OCI-M2 (cell line): ENCODE data around the gene RNF135.
"Not testable (repeated sequence)": the region's sequence is repeated elsewhere in the genome, so short reads cannot be mapped to it uniquely, and the experiment has no call there.

Source experiments
- DNase-seq: peaks from one replicate; lab custom pipeline; 2025; ENCODE audit not compliant: unreplicated experiment; lab: John Stamatoyannopoulos, UW

Gene RNF135

DNA sequence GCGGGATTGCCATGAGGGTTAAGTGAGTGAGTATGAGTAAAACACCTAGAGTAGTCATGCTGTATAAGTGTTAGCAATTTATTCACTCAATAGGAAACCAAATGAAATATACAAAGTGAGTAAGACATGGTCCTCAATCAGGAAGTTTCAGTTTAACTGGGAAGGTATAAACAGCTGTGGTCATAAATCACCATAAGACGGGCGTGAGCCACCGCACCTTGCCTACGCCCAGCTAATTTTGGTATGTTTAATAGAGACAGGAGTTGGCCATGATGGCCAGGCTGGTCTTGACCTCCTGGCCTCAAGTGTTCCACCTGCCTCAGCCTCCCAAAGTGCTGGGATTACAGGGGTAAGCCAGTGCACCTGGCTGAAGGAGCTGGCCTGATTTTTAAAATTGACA lies 27.0 kb downstream of the RNF135 start:
- DNase-seq, result no peak

DNA sequence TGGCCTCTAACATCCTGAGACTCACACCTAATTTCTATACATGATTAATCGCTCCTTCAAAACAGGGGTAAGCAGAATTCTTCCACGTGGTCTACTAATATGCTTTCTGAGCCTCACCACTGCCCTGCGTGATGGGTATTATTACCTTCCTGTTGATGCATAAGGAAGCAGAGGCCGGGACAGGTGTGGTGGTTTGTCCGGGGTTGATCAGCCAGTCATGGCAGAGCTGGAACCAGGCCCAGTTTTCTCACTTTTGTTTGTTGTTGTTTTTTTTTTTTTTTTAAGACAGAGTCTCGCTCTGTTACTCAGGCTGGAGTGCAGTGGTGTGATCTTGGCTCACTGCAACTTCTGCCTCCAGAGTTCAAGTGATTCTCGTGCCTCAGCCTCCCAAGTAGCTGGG lies 31.2 kb downstream of the RNF135 start:
- DNase-seq, result no peak

- no peak for DNase-seq
Measured at GRCh38 chr17:31003225-31003866, 32.5 kb downstream of the RNF135 start.

- DNase-seq, result no peak
Measured at GRCh38 chr17:31004160-31004559, 33.3 kb downstream of the RNF135 start.

DNA sequence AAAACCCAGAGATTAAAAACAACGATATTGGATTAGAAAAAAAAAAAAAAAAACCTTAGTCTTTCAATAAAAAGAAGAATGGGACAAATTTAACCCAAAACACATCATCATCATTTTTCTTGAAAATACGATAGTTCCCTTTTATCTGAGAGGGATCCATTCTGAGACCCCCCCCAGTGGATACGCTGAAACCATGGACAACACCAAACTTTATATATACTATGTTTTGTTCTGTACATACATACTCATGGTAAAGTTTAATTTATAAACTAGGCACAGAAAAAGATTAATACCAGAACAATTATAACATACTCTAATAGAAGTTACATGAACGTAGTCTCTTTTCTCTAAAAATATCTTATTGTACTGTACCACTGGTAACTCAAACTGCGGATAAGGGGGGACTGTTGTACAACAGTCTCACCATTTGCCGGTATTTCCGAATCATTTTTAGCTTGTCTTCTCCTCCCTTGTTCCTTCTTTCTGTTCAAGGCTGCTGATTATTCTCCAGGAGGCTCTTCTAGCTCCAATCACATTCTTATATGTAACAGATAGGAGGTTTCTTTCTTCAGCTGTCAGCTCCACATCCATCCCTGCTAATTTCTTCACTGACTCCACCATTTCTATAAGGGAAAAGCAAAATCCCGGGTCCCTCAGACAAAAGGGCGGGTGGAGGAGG lies 37.0 kb downstream of the RNF135 start:
- DNase-seq, result no peak

DNA sequence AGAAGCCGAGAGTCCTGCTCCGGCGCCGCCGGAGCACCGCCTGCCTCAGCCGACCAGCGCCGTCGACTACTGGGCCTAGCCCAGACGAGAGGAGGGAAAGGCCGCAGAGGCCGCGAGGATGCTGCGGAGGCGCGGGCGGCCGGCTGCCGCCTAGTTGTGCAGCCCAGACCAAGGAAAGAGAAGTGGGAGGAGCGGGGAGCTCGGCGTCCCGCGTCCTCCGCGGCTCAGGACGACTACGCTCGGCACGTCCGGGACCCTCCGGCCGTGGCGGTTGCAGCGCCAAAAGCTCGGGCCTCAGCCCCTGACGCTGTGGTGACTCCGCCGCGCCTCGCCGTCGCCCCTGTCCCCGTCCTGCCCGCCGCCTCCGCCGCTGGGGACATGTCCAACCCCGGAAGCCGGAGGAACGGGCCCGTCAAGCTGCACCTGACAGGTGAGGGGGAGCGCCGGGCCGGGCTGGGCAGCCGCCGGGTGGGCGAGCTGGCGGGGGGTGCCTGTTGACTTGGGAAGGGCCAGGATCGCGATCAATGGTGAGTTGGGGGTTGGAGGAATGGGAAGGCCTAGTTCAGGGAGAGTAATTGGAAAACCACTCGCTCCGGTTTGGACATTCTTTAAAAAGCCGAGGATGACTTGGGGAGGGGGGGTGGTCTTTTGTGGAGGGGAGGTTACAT lies 37.7 kb downstream of the RNF135 start:
- DNase-seq, result no peak

DNA sequence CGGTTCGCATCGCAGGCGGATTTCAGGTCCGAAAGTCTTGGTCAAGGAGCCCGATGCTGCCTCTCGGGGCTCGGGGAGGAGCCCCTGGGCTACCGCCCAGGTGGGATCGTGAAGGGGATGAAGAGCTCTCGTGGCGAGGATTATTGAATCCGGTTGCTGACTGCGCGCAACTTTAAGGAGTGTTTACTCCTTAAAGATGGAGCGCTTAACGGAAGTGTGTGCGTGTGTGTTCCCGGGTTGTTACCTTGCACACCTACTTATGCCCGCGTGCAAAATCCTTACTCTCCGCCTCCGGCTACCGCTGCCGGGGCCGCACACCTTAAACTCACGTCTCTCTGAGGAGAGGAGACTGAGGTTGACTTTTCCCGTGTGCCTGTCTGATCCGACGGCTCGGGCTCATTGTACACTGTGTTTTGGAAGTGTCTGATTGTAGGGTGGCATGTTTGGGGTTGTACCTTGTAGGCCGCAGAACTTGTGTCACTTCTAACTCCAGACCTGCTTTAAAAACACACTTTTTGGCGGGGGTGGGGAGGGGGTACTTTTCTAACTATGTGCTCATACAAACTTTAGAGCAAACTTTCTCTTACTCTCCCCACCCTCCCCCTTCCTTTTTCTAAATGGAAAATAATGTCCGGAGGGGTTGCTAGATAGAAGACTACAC lies 38.3 kb downstream of the RNF135 start:
- DNase-seq, result not testable (repeated sequence)

- not testable (repeated sequence) for DNase-seq
Measured at GRCh38 chr17:31010014-31010413, 39.2 kb downstream of the RNF135 start.

DNA sequence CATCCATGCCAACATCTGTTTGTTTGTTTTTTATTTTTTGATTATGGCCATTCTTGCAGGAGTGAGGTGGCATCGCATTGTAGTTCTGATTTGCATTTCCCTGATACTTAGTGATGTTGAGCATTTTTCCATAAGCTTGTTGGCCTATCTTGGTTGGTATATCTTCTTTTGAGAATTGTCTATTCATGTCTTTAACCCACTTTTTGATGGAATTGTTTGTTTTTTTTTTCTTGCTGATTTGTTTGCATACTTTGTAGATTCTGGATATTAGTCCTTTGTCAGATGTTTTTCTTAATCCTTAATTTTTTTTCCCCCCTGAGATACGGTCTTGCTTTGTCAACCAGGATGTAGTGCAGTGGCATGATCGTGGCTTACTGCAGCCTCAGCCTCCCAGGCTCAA lies 43.0 kb downstream of the RNF135 start:
- DNase-seq, result no peak

- DNase-seq, result no peak
Measured at GRCh38 chr17:31015639-31016038, 44.8 kb downstream of the RNF135 start.

DNA sequence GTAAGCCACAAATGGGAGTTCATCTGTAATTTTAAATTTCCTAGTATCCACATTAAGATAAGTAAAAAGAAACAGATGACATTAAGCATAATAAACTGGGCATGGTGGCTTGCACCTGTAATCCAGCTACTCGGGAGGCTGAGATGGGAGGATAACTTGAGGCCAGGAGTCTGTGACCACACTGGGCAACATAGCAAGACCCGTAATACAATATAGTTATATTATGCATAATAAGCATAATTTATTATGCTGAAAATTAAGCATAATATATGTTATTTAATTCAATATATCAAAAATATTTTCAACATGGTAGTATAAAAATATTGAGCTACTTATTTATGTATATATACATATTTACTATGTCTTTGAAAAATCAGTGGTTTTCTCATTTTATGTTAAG lies 48.2 kb downstream of the RNF135 start:
- DNase-seq, result no peak

DNA sequence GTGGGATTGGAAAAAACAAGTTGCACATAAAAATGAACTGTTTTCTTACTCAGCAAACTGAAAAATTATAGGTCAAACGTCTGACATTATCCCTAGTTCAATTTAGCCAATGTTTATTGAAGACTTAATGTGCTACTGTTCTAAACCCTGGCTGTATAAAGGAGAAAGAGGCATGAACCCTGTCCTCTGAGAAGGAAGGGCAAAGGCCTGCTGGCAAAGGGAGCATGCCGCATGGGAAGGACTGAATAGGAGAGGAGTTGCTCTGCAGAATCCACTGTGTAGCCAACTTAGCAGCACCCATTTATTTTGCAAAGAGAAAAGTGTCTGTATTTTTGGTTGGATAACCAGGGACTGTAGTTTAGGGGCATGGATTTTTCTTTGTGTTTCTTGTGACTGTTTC lies 52.3 kb downstream of the RNF135 start:
- not testable (repeated sequence) for DNase-seq

DNA sequence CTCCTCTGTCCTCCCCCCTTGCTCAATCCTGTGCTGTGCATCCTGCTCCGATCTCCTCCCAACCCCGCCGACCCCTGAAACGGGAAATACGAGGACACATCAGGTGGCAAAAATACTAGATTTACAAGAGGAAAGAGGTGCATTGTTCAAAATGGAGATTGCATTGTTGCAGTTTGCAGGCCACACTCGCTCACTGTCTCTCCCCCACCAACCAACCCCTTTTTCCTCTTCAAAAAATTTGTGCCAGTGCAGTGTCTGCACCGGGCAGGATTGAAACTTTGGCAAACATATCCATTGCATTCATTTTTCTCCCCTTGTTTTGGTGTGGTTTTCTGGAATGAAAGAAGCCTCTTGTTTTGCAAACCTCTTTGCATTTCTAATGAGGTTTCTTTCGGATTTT lies 61.0 kb downstream of the RNF135 start:
- DNase-seq, result no peak

- DNase-seq, result not testable (repeated sequence)
Measured at GRCh38 chr17:31035611-31036010, 64.8 kb downstream of the RNF135 start.

- DNase-seq, result not testable (repeated sequence)
Measured at GRCh38 chr17:31040837-31041236, 70.0 kb downstream of the RNF135 start.

DNA sequence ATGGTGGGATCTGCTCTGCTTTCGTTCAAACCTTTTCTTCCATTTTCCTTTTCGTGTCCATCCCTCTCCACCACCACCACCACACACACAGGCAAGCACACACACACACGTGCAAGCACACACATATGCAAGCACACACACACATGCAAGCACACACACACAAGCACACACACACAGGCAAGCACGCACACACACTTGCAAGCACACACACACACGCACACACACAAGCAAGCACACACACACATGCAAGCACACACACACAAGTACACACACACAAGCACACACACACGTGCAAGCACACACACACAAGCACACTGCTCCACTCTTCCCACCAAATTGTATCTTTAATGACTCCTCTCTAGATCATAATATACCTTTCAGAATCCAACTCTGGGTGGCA lies 71.5 kb downstream of the RNF135 start:
- not testable (repeated sequence) for DNase-seq

GRCh38 chr17:31046856-31047425 lies 76.1 kb downstream of the RNF135 start:
- not testable (repeated sequence) for DNase-seq

DNA sequence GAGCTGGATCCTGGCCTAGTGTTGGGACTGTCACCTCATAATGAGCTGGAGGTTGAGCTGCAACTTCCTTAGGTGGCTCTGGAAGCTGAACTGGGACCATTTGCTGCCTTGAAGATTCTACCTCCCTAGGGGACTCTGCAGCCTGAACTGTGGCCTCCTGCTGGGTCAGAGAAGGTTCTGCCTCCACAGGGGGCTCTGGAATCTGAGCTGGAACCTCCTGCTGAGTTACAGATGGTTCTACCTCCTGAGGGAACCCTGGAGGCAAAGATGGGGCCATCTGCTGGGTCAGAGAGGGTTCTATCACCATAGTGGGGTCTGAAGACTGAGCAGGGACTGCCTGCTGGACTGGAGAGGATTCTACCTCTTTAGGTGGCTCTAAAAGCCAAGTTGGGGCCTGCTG lies 77.3 kb downstream of the RNF135 start:
- no peak for DNase-seq

- no peak for DNase-seq
Measured at GRCh38 chr17:31048780-31049179, 77.9 kb downstream of the RNF135 start.
